ENCODE measurements around the gene STH.

The STH gene

DNA sequence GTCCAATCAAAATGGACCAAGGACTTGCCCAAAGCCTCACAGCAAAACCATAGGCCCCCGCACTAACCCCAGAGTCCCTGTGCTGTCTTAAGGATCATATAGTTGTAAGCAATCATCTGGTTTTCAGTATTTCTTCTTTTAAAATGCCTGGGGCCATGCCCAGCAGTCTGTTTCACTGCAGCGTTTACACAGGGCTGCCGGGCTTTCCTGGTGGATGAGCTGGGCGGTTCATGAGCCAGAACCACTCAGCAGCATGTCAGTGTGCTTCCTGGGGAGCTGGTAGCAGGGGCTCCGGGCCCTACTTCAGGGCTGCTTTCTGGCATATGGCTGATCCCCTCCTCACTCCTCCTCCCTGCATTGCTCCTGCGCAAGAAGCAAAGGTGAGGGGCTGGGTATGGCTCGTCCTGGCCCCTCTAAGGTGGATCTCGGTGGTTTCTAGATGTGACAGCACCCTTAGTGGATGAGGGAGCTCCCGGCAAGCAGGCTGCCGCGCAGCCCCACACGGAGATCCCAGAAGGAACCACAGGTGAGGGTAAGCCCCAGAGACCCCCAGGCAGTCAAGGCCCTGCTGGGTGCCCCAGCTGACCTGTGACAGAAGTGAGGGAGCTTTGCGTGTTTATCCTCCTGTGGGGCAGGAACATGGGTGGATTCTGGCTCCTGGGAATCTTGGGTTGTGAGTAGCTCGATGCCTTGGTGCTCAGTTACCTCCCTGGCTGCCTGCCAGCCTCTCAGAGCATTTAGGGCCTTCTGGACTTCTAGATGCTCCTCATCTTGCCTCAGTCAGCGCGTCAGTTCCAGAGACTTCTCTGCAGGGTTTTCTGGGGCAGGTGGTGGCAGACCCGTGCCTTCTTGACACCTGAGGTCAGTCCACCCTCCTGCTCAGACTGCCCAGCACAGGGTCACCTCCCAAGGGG, 24.8 kb upstream of the STH start:
- Mint-ChIP-seq H3K27ac (no peak overlapping the region), H3K4me3 (no peak overlapping the region), H3K27me3 (peaks cover 8% of the 10 kb centered on the region), H3K36me3 (peaks cover 4% of the 10 kb centered on the region), H3K9me3 (peaks cover 6% of the 10 kb centered on the region), H3K4me1 (peaks cover 21% of the 10 kb centered on the region)
- ATAC-seq (ENCODE audit: low read depth) (no peak), DNase-seq (ENCODE audit: low spot score in 2 of 2) (no peak)

DNA sequence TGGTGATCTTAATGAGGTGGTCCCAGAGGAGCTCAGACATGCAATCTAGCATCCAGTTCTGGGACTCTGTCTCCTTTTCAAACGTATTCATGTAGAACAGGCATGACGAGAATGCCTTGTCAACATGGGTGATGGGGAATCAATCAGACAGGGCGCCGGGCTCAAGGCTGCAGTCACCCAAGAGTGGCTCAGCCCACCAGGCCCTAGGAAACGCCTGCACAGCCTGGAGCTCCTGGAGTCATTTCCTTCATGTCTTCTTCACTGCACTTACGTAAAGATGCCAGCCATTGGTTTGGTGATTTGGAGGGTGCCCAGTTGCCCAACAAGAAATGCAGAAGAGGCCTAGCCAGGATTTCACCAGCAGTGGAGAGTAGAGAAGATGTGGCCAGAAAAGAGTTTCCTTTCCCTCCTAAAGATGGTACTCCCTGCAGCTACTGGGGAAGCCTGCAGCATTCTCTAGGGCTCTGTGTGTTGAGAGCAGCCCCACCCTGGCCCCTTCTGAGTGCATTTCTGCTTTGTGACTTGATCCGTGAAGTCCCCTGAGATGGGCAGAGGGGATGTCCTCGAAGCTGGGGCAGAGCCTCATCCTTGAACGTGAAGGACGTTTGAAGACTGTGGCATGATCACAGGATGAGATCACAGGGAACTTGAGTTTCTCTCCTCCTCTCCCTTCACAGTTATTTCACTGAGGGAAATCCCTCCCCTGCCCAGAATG, 24.0 kb upstream of the STH start:
- H3K9me3 Mint-ChIP-seq: peaks cover 1% of the 10 kb centered on the region
- H3K27ac Mint-ChIP-seq: peak overlapping the region; percentile 87
- H3K4me3 Mint-ChIP-seq: peak overlapping the region; percentile 61
- H3K4me1 Mint-ChIP-seq: peaks cover 18% of the 10 kb centered on the region
- ATAC-seq (ENCODE audit: low read depth): peak; percentile 97
- peak; percentile 56 to 59 for DNase-seq (ENCODE audit: low spot score in 2 of 2)
- peaks cover 2% of the 10 kb centered on the region for H3K27me3 Mint-ChIP-seq
- H3K36me3 Mint-ChIP-seq: peaks cover 2% of the 10 kb centered on the region

DNA sequence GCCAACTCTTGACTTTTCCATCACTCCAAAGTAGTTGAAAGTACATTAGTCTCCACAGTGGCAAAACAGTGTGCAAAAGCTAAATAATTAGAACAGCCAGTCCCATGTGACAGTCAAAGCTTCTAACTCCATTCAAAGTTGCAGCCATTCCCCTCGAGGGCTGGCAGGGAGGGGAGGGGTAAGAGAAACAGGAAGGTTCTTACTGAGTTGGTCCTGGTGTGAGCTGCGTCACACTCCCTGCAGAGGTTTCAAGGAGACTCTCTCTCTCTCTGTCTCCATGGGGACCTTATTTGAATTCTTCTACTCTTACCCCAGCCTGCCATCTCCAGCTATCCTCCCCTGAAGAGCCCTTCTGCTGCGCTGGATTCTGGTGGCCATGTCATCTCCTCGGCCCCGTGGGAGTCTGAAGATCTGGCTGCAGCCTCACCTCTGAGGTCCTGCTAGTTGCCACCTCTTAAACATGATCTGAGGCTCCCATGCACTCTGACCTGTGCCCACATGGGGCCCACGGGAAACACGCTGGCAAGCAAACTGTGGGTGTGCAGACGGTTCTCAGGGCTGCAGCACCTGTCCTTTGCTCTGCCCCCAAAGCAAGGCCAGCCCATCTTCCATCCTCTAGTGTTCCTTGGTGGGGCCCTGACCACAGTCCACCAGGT, 23.3 kb upstream of the STH start:
- DNase-seq (ENCODE audit: low spot score in 2 of 2) (peak in 1 of 2 donors; percentile 28), ATAC-seq (ENCODE audit: low read depth) (peak; percentile 50)
- peak overlapping the region; percentile 61 for H3K4me3 Mint-ChIP-seq
- peak overlapping the region; percentile 87 for H3K27ac Mint-ChIP-seq
- no peaks in the 10 kb centered on the region for H3K27me3 Mint-ChIP-seq
- peaks cover 18% of the 10 kb centered on the region for H3K4me1 Mint-ChIP-seq
- peaks cover 1% of the 10 kb centered on the region for H3K9me3 Mint-ChIP-seq
- peaks cover 2% of the 10 kb centered on the region for H3K36me3 Mint-ChIP-seq

DNA sequence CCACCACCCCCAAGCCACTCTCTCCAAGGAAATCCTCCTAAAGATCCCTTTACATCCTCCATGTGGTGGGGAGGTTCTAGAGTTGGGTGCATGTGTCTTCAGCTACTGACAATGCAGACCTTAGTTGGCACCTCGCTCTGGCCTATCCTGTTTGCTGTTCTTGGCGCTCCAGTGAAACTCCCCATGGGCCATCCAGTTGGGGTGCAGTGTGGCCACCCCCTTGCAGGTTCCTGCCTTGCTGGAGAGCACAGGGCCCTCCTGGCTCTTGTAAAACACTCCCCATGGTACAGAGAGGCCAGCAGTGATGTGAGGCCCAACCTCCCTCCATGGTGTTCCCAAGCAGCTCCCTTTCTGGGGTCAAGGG, 22.7 kb upstream of the STH start:
- Mint-ChIP-seq H3K27me3 (no peaks in the 10 kb centered on the region), H3K27ac (peak overlapping the region; percentile 87), H3K4me3 (no peak overlapping the region), H3K4me1 (peaks cover 18% of the 10 kb centered on the region), H3K9me3 (peaks cover 1% of the 10 kb centered on the region), H3K36me3 (peaks cover 2% of the 10 kb centered on the region)
- no peak for DNase-seq (ENCODE audit: low spot score in 2 of 2)
- no peak for ATAC-seq (ENCODE audit: low read depth)

DNA sequence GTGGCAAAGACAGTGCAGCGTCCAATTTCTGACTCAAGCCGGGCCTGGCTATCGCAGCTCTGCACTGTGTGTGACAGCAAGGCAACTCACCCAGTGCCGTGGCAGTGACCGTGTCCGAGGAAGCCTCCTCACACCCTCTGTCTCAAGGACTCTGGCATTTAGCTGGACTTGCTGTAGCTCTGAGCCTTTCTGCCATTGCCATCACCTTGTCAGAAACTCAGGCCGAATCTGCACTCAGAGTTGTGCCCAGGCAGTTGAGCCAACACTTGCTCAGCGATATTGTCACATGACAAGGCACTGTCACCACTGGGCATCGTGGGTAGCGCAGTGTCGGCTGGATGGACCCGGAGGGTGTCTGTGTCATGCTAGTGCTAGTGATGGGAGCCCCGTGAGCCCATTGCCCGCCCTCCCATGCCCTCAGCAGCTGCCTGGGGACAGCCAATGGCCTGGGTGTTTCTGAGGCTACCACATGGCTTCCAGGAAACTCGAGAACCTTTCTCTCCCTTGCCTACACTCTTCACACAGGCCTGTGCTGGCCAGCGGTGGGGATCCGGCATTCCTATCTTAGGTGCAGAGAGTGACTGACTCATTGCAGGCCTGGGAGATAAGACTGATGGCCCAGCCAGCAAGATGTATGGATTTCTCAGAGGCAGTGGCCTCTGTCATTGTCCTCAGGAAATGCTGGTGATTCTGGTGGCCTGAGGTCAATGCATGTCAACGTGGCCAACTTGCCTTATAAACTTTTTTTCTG, 22.1 kb upstream of the STH start:
- peaks cover 1% of the 10 kb centered on the region for H3K9me3 Mint-ChIP-seq
- DNase-seq (ENCODE audit: low spot score in 2 of 2) (no peak), ATAC-seq (ENCODE audit: low read depth) (no peak)
- H3K27ac Mint-ChIP-seq: peak overlapping the region; percentile 87
- no peak overlapping the region for H3K4me3 Mint-ChIP-seq
- no peaks in the 10 kb centered on the region for H3K27me3 Mint-ChIP-seq
- H3K36me3 Mint-ChIP-seq: peaks cover 2% of the 10 kb centered on the region
- peaks cover 18% of the 10 kb centered on the region for H3K4me1 Mint-ChIP-seq

DNA sequence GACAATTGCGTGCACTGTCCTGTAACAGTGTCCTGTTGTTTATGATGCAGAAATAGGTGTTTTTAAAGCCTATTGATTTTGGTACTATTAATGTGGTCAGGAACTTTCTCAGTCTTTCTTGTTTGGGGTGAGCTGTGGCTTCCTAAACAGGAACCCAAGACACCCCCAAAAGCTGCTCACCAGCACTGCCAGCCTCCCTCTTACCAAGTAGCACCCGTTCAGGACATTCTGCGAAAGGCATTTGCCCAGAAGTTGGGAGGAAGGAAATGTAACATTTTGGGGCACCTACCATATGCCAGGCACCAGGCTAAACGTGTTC, 21.6 kb upstream of the STH start:
- Mint-ChIP-seq H3K27ac (no peak overlapping the region), H3K4me1 (peaks cover 16% of the 10 kb centered on the region), H3K27me3 (no peaks in the 10 kb centered on the region), H3K36me3 (no peaks in the 10 kb centered on the region), H3K4me3 (no peak overlapping the region), H3K9me3 (no peaks in the 10 kb centered on the region)
- no peak for DNase-seq (ENCODE audit: low spot score in 2 of 2)
- no peak for ATAC-seq (ENCODE audit: low read depth)

DNA sequence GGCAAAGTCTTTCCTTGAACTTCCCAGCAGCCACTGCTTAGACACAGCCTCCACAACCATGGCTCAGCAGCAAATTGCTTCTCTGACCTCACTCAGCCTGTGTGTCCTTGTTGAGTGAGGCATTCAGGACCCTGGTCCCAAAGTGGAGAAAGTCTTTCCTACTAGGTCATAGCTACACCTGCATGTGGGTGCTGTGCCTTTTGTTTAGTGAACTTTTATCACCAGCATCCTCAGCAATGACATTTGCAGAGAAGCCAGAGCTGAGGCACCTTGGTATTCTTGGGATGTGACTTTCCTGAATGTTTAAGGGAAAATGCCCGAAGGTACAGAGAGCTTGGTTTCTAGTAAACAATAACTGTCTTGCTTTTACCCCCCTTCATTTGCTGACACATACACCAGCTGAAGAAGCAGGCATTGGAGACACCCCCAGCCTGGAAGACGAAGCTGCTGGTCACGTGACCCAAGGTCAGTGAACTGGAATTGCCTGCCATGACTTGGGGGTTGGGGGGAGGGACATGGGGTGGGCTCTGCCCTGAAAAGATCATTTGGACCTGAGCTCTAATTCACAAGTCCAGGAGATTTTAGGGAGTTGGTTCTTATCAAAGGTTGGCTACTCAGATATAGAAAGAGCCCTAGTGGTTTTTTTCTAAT, 20.9 kb upstream of the STH start:
- no peak for DNase-seq (ENCODE audit: low spot score in 2 of 2)
- no peaks in the 10 kb centered on the region for H3K9me3 Mint-ChIP-seq
- no peak overlapping the region for H3K4me3 Mint-ChIP-seq
- peaks cover 16% of the 10 kb centered on the region for H3K4me1 Mint-ChIP-seq
- no peak for ATAC-seq (ENCODE audit: low read depth)
- no peaks in the 10 kb centered on the region for H3K27me3 Mint-ChIP-seq
- H3K27ac Mint-ChIP-seq: no peak overlapping the region
- H3K36me3 Mint-ChIP-seq: no peaks in the 10 kb centered on the region

DNA sequence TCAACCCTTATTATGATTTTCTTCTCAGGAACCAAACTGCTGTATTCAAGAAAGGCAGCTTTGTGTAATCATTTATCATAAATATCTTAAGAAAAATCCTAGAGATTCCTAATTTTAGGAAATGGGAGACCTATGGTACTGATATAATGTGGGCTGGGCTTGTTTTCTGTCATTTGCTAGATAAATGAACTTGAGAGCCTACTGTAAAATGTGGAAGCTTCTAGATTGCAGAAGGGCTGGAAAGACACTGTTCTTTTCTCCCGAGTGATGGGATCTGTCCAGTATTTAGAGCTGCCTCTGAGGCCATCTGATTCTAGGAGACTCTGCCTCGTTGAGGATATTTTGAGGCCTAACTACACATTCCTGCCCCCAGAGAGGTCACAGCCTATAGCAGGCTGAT, 19.9 kb upstream of the STH start:
- no peaks in the 10 kb centered on the region for H3K27me3 Mint-ChIP-seq
- H3K36me3 Mint-ChIP-seq: no peaks in the 10 kb centered on the region
- ATAC-seq (ENCODE audit: low read depth) (no peak), DNase-seq (ENCODE audit: low spot score in 2 of 2) (no peak)
- H3K9me3 Mint-ChIP-seq: no peaks in the 10 kb centered on the region
- peaks cover 16% of the 10 kb centered on the region for H3K4me1 Mint-ChIP-seq
- no peak overlapping the region for H3K4me3 Mint-ChIP-seq
- no peak overlapping the region for H3K27ac Mint-ChIP-seq

DNA sequence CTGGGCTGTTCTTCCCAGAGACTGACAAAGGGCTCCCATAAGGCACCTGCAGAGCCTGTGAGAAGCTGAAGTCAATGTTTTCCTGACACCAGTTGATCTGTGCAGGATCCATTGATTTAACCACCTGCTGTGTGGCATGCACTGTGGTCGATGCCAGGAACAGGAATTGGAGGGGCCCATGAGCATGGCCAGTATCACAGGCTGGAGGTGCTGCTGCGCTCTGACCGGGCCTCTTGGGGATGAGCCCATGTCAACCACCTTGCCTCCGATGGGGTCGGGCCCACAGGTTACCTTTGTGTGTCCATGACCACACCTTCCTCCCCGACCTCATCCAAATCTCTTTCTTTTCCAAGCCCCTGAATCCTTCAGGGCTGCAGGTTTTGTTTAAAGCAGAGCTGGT, 18.2 kb upstream of the STH start:
- DNase-seq (ENCODE audit: low spot score in 2 of 2): no peak
- Mint-ChIP-seq H3K36me3 (no peaks in the 10 kb centered on the region), H3K4me1 (peaks cover 4% of the 10 kb centered on the region), H3K27me3 (no peaks in the 10 kb centered on the region), H3K9me3 (no peaks in the 10 kb centered on the region), H3K4me3 (no peak overlapping the region), H3K27ac (no peak overlapping the region)
- no peak for ATAC-seq (ENCODE audit: low read depth)

DNA sequence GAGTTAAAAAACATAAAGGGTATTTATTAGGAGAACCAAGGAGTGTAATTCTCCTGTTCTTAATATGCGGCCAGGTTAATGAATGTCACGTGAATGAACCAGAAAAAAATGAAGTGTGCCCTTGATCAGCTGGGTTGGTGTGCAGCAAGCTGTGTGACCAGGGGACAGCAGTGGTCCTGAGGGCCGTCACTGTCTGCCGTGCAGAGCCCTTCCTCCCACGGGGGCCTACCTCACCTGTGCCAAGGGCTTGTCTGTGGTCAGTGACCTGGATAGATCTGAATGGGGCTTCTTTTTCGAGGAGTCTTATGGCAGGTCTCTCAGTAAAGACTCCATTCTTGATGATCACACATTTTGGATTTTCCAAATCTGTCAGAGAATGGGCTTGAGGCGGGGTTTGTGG, 17.7 kb upstream of the STH start:
- DNase-seq (ENCODE audit: low spot score in 2 of 2) (no peak), ATAC-seq (ENCODE audit: low read depth) (no peak)
- no peaks in the 10 kb centered on the region for H3K4me1 Mint-ChIP-seq
- no peak overlapping the region for H3K4me3 Mint-ChIP-seq
- H3K9me3 Mint-ChIP-seq: no peaks in the 10 kb centered on the region
- H3K27ac Mint-ChIP-seq: no peak overlapping the region
- H3K36me3 Mint-ChIP-seq: no peaks in the 10 kb centered on the region
- no peaks in the 10 kb centered on the region for H3K27me3 Mint-ChIP-seq

DNA sequence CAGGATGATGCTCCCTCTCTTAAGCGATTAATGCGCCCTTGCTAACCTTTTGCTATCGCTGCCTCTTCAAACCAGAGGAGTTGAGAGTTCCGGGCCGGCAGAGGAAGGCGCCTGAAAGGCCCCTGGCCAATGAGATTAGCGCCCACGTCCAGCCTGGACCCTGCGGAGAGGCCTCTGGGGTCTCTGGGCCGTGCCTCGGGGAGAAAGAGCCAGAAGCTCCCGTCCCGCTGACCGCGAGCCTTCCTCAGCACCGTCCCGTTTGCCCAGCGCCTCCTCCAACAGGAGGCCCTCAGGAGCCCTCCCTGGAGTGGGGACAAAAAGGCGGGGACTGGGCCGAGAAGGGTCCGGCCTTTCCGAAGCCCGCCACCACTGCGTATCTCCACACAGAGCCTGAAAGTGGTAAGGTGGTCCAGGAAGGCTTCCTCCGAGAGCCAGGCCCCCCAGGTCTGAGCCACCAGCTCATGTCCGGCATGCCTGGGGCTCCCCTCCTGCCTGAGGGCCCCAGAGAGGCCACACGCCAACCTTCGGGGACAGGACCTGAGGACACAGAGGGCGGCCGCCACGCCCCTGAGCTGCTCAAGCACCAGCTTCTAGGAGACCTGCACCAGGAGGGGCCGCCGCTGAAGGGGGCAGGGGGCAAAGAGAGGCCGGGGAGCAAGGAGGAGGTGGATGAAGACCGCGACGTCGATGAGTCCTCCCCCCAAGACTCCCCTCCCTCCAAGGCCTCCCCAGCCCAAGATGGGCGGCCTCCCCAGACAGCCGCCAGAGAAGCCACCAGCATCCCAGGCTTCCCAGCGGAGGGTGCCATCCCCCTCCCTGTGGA, 16.0 kb upstream of the STH start:
- no peak overlapping the region for H3K27ac Mint-ChIP-seq
- DNase-seq (ENCODE audit: low spot score in 2 of 2) (no peak), ATAC-seq (ENCODE audit: low read depth) (no peak)
- H3K9me3 Mint-ChIP-seq: no peaks in the 10 kb centered on the region
- no peaks in the 10 kb centered on the region for H3K27me3 Mint-ChIP-seq
- H3K36me3 Mint-ChIP-seq: no peaks in the 10 kb centered on the region
- H3K4me1 Mint-ChIP-seq: no peaks in the 10 kb centered on the region
- no peak overlapping the region for H3K4me3 Mint-ChIP-seq

DNA sequence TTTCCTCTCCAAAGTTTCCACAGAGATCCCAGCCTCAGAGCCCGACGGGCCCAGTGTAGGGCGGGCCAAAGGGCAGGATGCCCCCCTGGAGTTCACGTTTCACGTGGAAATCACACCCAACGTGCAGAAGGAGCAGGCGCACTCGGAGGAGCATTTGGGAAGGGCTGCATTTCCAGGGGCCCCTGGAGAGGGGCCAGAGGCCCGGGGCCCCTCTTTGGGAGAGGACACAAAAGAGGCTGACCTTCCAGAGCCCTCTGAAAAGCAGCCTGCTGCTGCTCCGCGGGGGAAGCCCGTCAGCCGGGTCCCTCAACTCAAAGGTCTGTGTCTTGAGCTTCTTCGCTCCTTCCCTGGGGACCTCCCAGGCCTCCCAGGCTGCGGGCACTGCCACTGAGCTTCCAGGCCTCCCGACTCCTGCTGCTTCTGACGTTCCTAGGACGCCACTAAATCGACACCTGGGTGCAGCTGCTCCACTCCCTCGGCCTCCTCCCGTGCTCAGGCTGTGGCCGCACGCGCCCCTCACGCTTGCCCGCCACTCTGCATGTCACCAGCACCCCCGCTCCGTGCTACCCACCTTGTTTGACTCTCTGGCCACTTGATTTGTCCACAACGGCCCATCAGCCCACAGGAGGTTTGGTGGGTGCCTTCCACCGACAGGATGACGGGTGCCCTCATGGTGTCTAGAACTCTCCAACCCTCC, 15.3 kb upstream of the STH start:
- no peaks in the 10 kb centered on the region for H3K9me3 Mint-ChIP-seq
- DNase-seq (ENCODE audit: low spot score in 2 of 2): no peak
- no peaks in the 10 kb centered on the region for H3K4me1 Mint-ChIP-seq
- no peak overlapping the region for H3K4me3 Mint-ChIP-seq
- no peak overlapping the region for H3K27ac Mint-ChIP-seq
- no peak for ATAC-seq (ENCODE audit: low read depth)
- no peaks in the 10 kb centered on the region for H3K27me3 Mint-ChIP-seq
- H3K36me3 Mint-ChIP-seq: no peaks in the 10 kb centered on the region
